PC-3 (cell line): ENCODE measurements around the gene ELMO2. TPM values are rescaled to one million over a fixed set of nuclear protein-coding genes. Genes with fewer than 3 reads are reported as not detected.

Experiments used
- ATAC-seq: fragments of 200-7000 bp; cut with Tn5 transposase; 2 replicates; pipeline ENCODE4 v1.9.1; 2020; ENCODE audit warnings: mild to moderate bottlenecking, moderate library complexity
- BruUV-seq: library from RNA; stranded (reverse); fragments of 400-500 nt; replicated peaks from 2 replicates; lab custom pipeline; 2021; lab: Mats Ljungman, UMichigan
- CTCF ChIA-PET: fragments of 300-600 bp; sonication (Branson Sonifier 250); formaldehyde crosslinking; loops from one replicate; lab custom pipeline; 2022; ENCODE audit warnings: antibody characterized with exemption; lab: Charles Lee
- POLR2A ChIA-PET: fragments of 300-600 bp; sonication (Branson Sonifier 250); formaldehyde crosslinking; loops from one replicate; lab custom pipeline; 2022; ENCODE audit warnings: antibody characterized with exemption; ENCODE audit not compliant: unreplicated experiment; lab: Charles Lee
- DNase-seq: peaks from one replicate; pipeline ENCODE4 v3.0.0-alpha.2; 2015
- H2AFZ ChIP-seq: fragments of 300-600 bp; sonication (generic); 2 replicates; pipeline ENCODE4 v1.6.0; 2016; ENCODE audit warnings: antibody characterized with exemption, low read length
- H3F3A ChIP-seq: fragments of 300-600 bp; sonication (generic); one replicate; pipeline ENCODE4 v1.6.0; 2017; ENCODE audit warnings: antibody characterized with exemption, low read length, control low read depth, mild to moderate bottlenecking; ENCODE audit not compliant: unreplicated experiment
- H3K27ac ChIP-seq: fragments of 300-600 bp; sonication (generic); 2 replicates; pipeline ENCODE4 v1.5.1; 2016; ENCODE audit warnings: mild to moderate bottlenecking, low read length
- H3K27me3 ChIP-seq: fragments of 300-600 bp; sonication (generic); 2 replicates; pipeline ENCODE4 v1.6.1; 2016; ENCODE audit warnings: low read length, mixed read lengths
- H3K36me3 ChIP-seq: fragments of 300-600 bp; sonication (generic); 2 replicates; pipeline ENCODE4 v1.6.1; 2016; ENCODE audit warnings: low read depth, mixed run types, low read length, mixed read lengths
- H3K4me1 ChIP-seq: fragments of 300-600 bp; sonication (generic); 2 replicates; pipeline ENCODE4 v1.5.1; 2016; ENCODE audit warnings: low read length; ENCODE audit not compliant: insufficient read depth
- H3K4me2 ChIP-seq: fragments of 300-600 bp; sonication (generic); 2 replicates; pipeline ENCODE4 v1.6.0; 2016; ENCODE audit warnings: low read length
- H3K4me3 ChIP-seq: fragments of 300-600 bp; sonication (generic); 2 replicates; pipeline ENCODE4 v1.5.1; 2016; ENCODE audit warnings: mild to moderate bottlenecking, low read length, mixed read lengths
- H3K79me2 ChIP-seq: fragments of 300-600 bp; sonication (generic); 2 replicates; pipeline ENCODE4 v1.6.1; 2017; ENCODE audit warnings: low read length, mixed read lengths
- H3K9ac ChIP-seq: fragments of 300-600 bp; sonication (generic); 2 replicates; pipeline ENCODE4 v1.6.0; 2016; ENCODE audit warnings: mild to moderate bottlenecking, low read length
- H3K9me2 ChIP-seq: fragments of 300-600 bp; sonication (generic); replicated peaks from 2 replicates; pipeline ENCODE4 v1.6.1; 2016; ENCODE audit warnings: mixed run types, low read length, mixed read lengths
- H3K9me3 ChIP-seq: fragments of 300-600 bp; sonication (generic); 2 replicates; pipeline ENCODE4 v1.6.1; 2016; ENCODE audit warnings: low read length, mixed read lengths
- H4K20me1 ChIP-seq: fragments of 300-600 bp; sonication (generic); 2 replicates; pipeline ENCODE4 v1.6.1; 2016; ENCODE audit warnings: low read length, mixed read lengths
- EZH2 ChIP-seq: fragments of 300-600 bp; sonication (generic); IDR thresholded peaks from one replicate; pipeline ENCODE4 v1.6.1; 2017; ENCODE audit warnings: antibody characterized with exemption, mild to moderate bottlenecking, low read length; ENCODE audit not compliant: unreplicated experiment
- EZH2phosphoT487 ChIP-seq: fragments of 300-600 bp; sonication (generic); IDR thresholded peaks from 2 replicates; pipeline ENCODE4 v1.6.1; 2018; ENCODE audit warnings: mild to moderate bottlenecking, antibody characterized with exemption, low read length, borderline replicate concordance
- intact Hi-C: fragments of 100-400 bp; cut with micrococcal nuclease; formaldehyde crosslinking; loops from 2 replicates; pipeline ENCODE4 v1.9.0; 2023
- total RNA-seq: library from RNA; depleted of rRNA; stranded (reverse); fragments of >200 nt; gene quantifications from 2 replicates; pipeline ENCODE4 v1.2.3, GENCODE V29; 2014
- TF ChIP-seq, protein P1 (sequence below): fragments of 300-600 bp; sonication (generic); conservative IDR thresholded peaks from 2 replicates; pipeline ENCODE4 v1.5.1; 2017; ENCODE audit warnings: antibody characterized with exemption, low read depth, mild to moderate bottlenecking, low read length

Gene ELMO2
- total RNA-seq, 1 experiment from 2014 or later = 29.0 TPM

DNA sequence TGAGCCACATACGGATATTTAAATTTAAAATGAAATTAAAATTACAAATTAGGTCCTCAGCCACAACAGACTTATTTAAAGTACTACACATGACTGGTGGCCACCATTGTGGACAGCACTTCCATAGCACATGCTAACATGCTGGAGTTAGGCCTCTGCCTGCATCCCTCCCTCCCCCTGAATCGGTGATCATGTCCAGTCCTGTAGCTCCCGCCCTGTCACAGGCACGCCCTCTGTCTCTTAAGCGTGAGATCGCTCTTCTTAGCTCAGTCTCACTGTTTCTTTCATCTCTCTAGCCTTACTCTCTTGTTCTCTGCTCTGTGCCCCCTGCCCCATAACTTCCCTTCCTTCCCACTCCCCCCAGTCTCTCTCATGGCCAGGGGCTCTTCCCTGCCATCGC, 28.9 kb downstream of the ELMO2 start:
- Histone ChIP-seq H3K9ac (no peak overlapping the region), H3K27me3 (no peaks in the 10 kb centered on the region), H3K36me3 (peaks cover 22% of the 10 kb centered on the region), H3K9me3 (no peaks in the 10 kb centered on the region), H3F3A (no peaks in the 10 kb centered on the region), H3K4me3 (no peak overlapping the region), H3K27ac (no peak overlapping the region), H3K9me2 (no peaks in the 10 kb centered on the region), H3K4me1 (no peaks in the 10 kb centered on the region), H2AFZ (no peak overlapping the region), H3K4me2 (no peak overlapping the region), H3K79me2 (no peaks in the 10 kb centered on the region), H4K20me1 (no peaks in the 10 kb centered on the region)
- ChIA-PET CTCF (no interaction called here), POLR2A (no interaction called here)
- TF ChIP-seq EZH2 = no peak
- TF ChIP-seq EZH2phosphoT487 = no peak
- TF ChIP-seq, protein P1, sequence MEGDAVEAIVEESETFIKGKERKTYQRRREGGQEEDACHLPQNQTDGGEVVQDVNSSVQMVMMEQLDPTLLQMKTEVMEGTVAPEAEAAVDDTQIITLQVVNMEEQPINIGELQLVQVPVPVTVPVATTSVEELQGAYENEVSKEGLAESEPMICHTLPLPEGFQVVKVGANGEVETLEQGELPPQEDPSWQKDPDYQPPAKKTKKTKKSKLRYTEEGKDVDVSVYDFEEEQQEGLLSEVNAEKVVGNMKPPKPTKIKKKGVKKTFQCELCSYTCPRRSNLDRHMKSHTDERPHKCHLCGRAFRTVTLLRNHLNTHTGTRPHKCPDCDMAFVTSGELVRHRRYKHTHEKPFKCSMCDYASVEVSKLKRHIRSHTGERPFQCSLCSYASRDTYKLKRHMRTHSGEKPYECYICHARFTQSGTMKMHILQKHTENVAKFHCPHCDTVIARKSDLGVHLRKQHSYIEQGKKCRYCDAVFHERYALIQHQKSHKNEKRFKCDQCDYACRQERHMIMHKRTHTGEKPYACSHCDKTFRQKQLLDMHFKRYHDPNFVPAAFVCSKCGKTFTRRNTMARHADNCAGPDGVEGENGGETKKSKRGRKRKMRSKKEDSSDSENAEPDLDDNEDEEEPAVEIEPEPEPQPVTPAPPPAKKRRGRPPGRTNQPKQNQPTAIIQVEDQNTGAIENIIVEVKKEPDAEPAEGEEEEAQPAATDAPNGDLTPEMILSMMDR = no peak
- no TSS peak for BruUV-seq
- ATAC-seq (no peak), DNase-seq (no peak)
- intact Hi-C loops = no loop called here

DNA sequence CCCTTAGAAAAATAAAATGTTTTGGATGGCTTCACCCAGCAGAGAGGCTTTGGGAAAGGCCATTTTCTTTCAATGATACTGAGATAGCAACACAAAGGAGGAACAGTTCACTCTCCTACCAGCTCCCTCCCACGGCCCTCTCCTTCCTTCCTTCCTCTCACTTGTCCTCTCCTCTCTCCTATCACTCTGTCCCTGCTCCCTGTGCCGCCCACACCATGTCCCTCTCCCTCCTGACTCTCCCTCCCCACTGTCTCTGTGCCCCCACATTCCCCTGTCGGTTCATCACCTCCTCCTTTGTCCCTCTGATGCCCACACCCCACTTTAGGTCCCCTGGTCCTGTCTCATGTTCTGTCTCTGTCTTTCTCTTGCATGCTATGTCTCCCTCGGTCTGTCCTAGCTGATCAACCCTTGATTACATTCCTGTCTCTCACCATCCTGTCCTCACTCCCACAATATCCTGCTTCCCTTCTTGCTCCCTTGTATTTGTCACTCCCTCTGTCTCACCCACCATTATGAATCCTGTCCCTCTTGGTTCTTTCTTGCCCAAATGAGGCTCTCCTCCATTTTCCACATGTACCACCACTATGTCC, 30.1 kb downstream of the ELMO2 start:
- BruUV-seq = no TSS peak
- CTCF ChIA-PET = no interaction called here
- POLR2A ChIA-PET = no interaction called here

DNA sequence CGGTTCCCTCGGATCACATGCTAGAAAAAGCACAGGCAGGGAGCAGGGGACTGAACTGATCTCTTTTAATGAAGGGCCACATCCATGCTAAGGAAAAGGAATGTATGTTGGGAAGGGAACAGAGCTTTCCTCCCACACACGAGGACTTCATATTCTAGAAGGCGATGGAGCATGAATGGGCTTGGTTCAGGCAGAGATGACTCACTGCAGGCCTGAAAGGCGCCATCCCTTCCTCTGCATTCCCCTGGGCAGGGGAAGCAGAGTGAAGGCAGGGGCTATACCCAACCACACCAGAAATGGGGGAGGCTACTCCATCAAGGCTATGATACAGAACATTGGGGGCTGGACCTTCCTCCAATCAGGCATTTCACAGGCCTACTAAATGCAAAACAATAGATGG, 30.6 kb downstream of the ELMO2 start:
- Histone ChIP-seq H4K20me1 (no peaks in the 10 kb centered on the region), H3K79me2 (no peaks in the 10 kb centered on the region), H3K4me2 (no peak overlapping the region), H3K4me1 (no peaks in the 10 kb centered on the region), H3K9ac (no peak overlapping the region), H3K4me3 (no peak overlapping the region), H3K9me2 (no peaks in the 10 kb centered on the region), H2AFZ (no peak overlapping the region), H3K27ac (no peak overlapping the region), H3K9me3 (no peaks in the 10 kb centered on the region), H3K36me3 (peaks cover 28% of the 10 kb centered on the region), H3K27me3 (no peaks in the 10 kb centered on the region), H3F3A (no peaks in the 10 kb centered on the region)
- BruUV-seq = no TSS peak
- intact Hi-C loops = no loop called here
- peak; percentile 12 for DNase-seq
- TF ChIP-seq EZH2phosphoT487 (no peak), EZH2 (no peak)
- TF ChIP-seq, protein P1 = no peak
- CTCF ChIA-PET = no interaction called here
- POLR2A ChIA-PET = no interaction called here
- ATAC-seq = peak; percentile 38; the same call in 1 of the 2 replicates

More for the DNA sequence above, 30.1 kb downstream of the ELMO2 start:
- H3K9ac ChIP-seq = no peak overlapping the region
- intact Hi-C loops = no loop called here
- no peaks in the 10 kb centered on the region for H3K27me3 ChIP-seq
- peaks cover 23% of the 10 kb centered on the region for H3K36me3 ChIP-seq
- DNase-seq = no peak
- H3K4me2 ChIP-seq = no peak overlapping the region
- ATAC-seq = no peak
- no peaks in the 10 kb centered on the region for H3K4me1 ChIP-seq
- TF ChIP-seq EZH2phosphoT487 (no peak), EZH2 (no peak)
- TF ChIP-seq, protein P1 = no peak
- H4K20me1 ChIP-seq = no peaks in the 10 kb centered on the region
- H2AFZ ChIP-seq = no peak overlapping the region
- H3K79me2 ChIP-seq = no peaks in the 10 kb centered on the region
- no peaks in the 10 kb centered on the region for H3K9me2 ChIP-seq
- H3F3A ChIP-seq = no peaks in the 10 kb centered on the region
- H3K9me3 ChIP-seq = no peaks in the 10 kb centered on the region
- no peak overlapping the region for H3K4me3 ChIP-seq
- H3K27ac ChIP-seq = no peak overlapping the region
